ENCODE results near the gene ERC2. TPM values are rescaled to one million over a fixed set of nuclear protein-coding genes. Genes with fewer than 3 reads are reported as not detected.

ERC2 gene
- total RNA-seq, 1 donor from 2014 or later = 32.5 TPM

- no peaks in the 10 kb centered on the region for H3K27me3 Mint-ChIP-seq
- no peak for TF ChIP-seq CTCF (IDR thresholded peaks at IDR 0.05; ENCODE audit: unreplicated experiment)
- no peak overlapping the region for H3K27ac Mint-ChIP-seq
- DNase-seq (ENCODE audit: low spot score, unreplicated experiment) = no peak
- no peaks in the 10 kb centered on the region for H3K9me3 Mint-ChIP-seq (ENCODE audit: low read depth)
- no peak overlapping the region for H3K4me3 Mint-ChIP-seq (ENCODE audit: low read depth)
- no peaks in the 10 kb centered on the region for H3K36me3 Mint-ChIP-seq (ENCODE audit: insufficient read depth)
- no peaks in the 10 kb centered on the region for H3K4me1 Mint-ChIP-seq (ENCODE audit: low read depth)
Observed at GRCh38 chr3:55546866-55547669, 921.2 kb downstream of the ERC2 start.

GRCh38 chr3:55545995-55546394, 922.3 kb downstream of the ERC2 start:
- H3K4me3 Mint-ChIP-seq (ENCODE audit: low read depth) = no peak overlapping the region
- no peaks in the 10 kb centered on the region for H3K9me3 Mint-ChIP-seq (ENCODE audit: low read depth)
- no peaks in the 10 kb centered on the region for H3K4me1 Mint-ChIP-seq (ENCODE audit: low read depth)
- H3K27ac Mint-ChIP-seq = no peak overlapping the region
- no peak for TF ChIP-seq CTCF (IDR thresholded peaks at IDR 0.05; ENCODE audit: unreplicated experiment)
- no peaks in the 10 kb centered on the region for H3K27me3 Mint-ChIP-seq
- DNase-seq (ENCODE audit: low spot score, unreplicated experiment) = no peak
- no peaks in the 10 kb centered on the region for H3K36me3 Mint-ChIP-seq (ENCODE audit: insufficient read depth)

GRCh38 chr3:55544219-55544618, 924.0 kb downstream of the ERC2 start:
- Mint-ChIP-seq H3K9me3 (ENCODE audit: low read depth) (no peaks in the 10 kb centered on the region), H3K36me3 (ENCODE audit: insufficient read depth) (no peaks in the 10 kb centered on the region), H3K27ac (no peak overlapping the region), H3K4me3 (ENCODE audit: low read depth) (no peak overlapping the region), H3K27me3 (no peaks in the 10 kb centered on the region), H3K4me1 (ENCODE audit: low read depth) (no peaks in the 10 kb centered on the region)
- no peak for DNase-seq (ENCODE audit: low spot score, unreplicated experiment)
- no peak for TF ChIP-seq CTCF (IDR thresholded peaks at IDR 0.05; ENCODE audit: unreplicated experiment)

- no peak for TF ChIP-seq CTCF (IDR thresholded peaks at IDR 0.05; ENCODE audit: unreplicated experiment)
- Mint-ChIP-seq H3K4me3 (ENCODE audit: low read depth) (no peak overlapping the region), H3K27ac (no peak overlapping the region), H3K27me3 (no peaks in the 10 kb centered on the region), H3K36me3 (ENCODE audit: insufficient read depth) (no peaks in the 10 kb centered on the region), H3K4me1 (ENCODE audit: low read depth) (peaks cover 5% of the 10 kb centered on the region), H3K9me3 (ENCODE audit: low read depth) (no peaks in the 10 kb centered on the region)
- DNase-seq (ENCODE audit: low spot score, unreplicated experiment) = no peak
Observed at GRCh38 chr3:55543181-55543614, 925.1 kb downstream of the ERC2 start.

- H3K9me3 Mint-ChIP-seq (ENCODE audit: low read depth) = no peaks in the 10 kb centered on the region
- H3K4me3 Mint-ChIP-seq (ENCODE audit: low read depth) = no peak overlapping the region
- no peaks in the 10 kb centered on the region for H3K27me3 Mint-ChIP-seq
- peaks cover 8% of the 10 kb centered on the region for H3K4me1 Mint-ChIP-seq (ENCODE audit: low read depth)
- no peaks in the 10 kb centered on the region for H3K36me3 Mint-ChIP-seq (ENCODE audit: insufficient read depth)
- no peak for DNase-seq (ENCODE audit: low spot score, unreplicated experiment)
- TF ChIP-seq CTCF (IDR thresholded peaks at IDR 0.05; ENCODE audit: unreplicated experiment) = no peak
- H3K27ac Mint-ChIP-seq = no peak overlapping the region
Observed at GRCh38 chr3:55541456-55541855, 926.8 kb downstream of the ERC2 start.
